ENCODE measurements around the gene ABCB6. TPM values are rescaled to one million over a fixed set of nuclear protein-coding genes. Genes with fewer than 3 reads are reported as not detected.

ABCB6 gene
- total RNA-seq, 3 donors from 2014 or later = 14.5 to 26.9 (median 18.9) TPM

- intact Hi-C loops (cut with DNase I; ENCODE audit: low total_unique reads) = no loop called here
- no peaks in the 10 kb centered on the region for H3K27me3 ChIP-seq
- H3K27ac ChIP-seq = peak overlapping the region in 1 of 2 donors; percentile 12
- no peaks in the 10 kb centered on the region for H3K9me3 ChIP-seq
- no peak overlapping the region for H3K4me3 ChIP-seq
- DNase-seq (ENCODE audit: low spot score in 2 of 2) = no peak
- TF ChIP-seq CTCF (IDR thresholded peaks at IDR 0.05) (no peak), POLR2AphosphoS5 (IDR thresholded peaks at IDR 0.05) (no peak)
- H3K36me3 ChIP-seq = no peaks in the 10 kb centered on the region
- H3K4me1 ChIP-seq = peaks cover 4 to 7% of the 10 kb centered on the region in 2 donors
Observed at GRCh38 chr2:219213486-219214071, 5.2 kb downstream of the ABCB6 start.

GRCh38 chr2:219213026-219213415 lies 5.7 kb downstream of the ABCB6 start:
- no peaks in the 10 kb centered on the region for H3K9me3 ChIP-seq
- H3K27ac ChIP-seq = no peak overlapping the region
- no peaks in the 10 kb centered on the region for H3K36me3 ChIP-seq
- no peak for DNase-seq (ENCODE audit: low spot score in 2 of 2)
- TF ChIP-seq CTCF (IDR thresholded peaks at IDR 0.05) (no peak), POLR2A (IDR thresholded peaks at IDR 0.05) (no peak), POLR2AphosphoS5 (IDR thresholded peaks at IDR 0.05) (no peak)
- no peak overlapping the region for H3K4me3 ChIP-seq
- H3K4me1 ChIP-seq = peaks cover 2 to 10% of the 10 kb centered on the region in 2 donors
- H3K27me3 ChIP-seq = no peaks in the 10 kb centered on the region
- intact Hi-C loops (cut with DNase I; ENCODE audit: low total_unique reads) = no loop called here

- H3K36me3 ChIP-seq = no peaks in the 10 kb centered on the region
- no peak overlapping the region for H3K4me3 ChIP-seq
- no peak overlapping the region for H3K27ac ChIP-seq
Observed at GRCh38 chr2:219210886-219211362, 7.8 kb downstream of the ABCB6 start.

GRCh38 chr2:219210196-219210885 lies 8.4 kb downstream of the ABCB6 start:
- intact Hi-C loops (cut with DNase I; ENCODE audit: low total_unique reads) = no loop called here
- no peak overlapping the region for H3K27ac ChIP-seq
- no peak for TF ChIP-seq CTCF (IDR thresholded peaks at IDR 0.05)
- TF ChIP-seq POLR2A (IDR thresholded peaks at IDR 0.05) = no peak
- no peak for TF ChIP-seq POLR2AphosphoS5 (IDR thresholded peaks at IDR 0.05)
- peaks cover 5 to 13% of the 10 kb centered on the region in 2 donors for H3K4me1 ChIP-seq
- H3K4me3 ChIP-seq = no peak overlapping the region
- no peaks in the 10 kb centered on the region for H3K36me3 ChIP-seq
- no peaks in the 10 kb centered on the region for H3K27me3 ChIP-seq
- no peaks in the 10 kb centered on the region for H3K9me3 ChIP-seq
- DNase-seq (ENCODE audit: low spot score in 2 of 2) = no peak

More at GRCh38 chr2:219210886-219211362, 7.8 kb downstream of the ABCB6 start:
- TF ChIP-seq CTCF (IDR thresholded peaks at IDR 0.05) = no peak
- Histone ChIP-seq H3K27me3 (no peaks in the 10 kb centered on the region), H3K9me3 (no peaks in the 10 kb centered on the region), H3K4me1 (peaks cover 5 to 13% of the 10 kb centered on the region in 2 donors)
- DNase-seq (ENCODE audit: low spot score in 2 of 2) = no peak
- intact Hi-C loops (cut with DNase I; ENCODE audit: low total_unique reads) = no loop called here

Measured in breast epithelium (tissue), 4 donors.